Measurements from ENCODE around the gene GRIK3.

GRCh38 chr1:36882536-36883285 lies 151.6 kb downstream of the GRIK3 start:
- TF ChIP-seq POLR2A (IDR thresholded peaks at IDR 0.05; ENCODE audit: low read length) (no peak), GATA1 (IDR thresholded peaks at IDR 0.05; ENCODE audit: low read depth, low read length) (no peak)
